Panc1 (cell line): ENCODE data around the gene VCX3B. TPM values are rescaled to one million over a fixed set of nuclear protein-coding genes. Genes with fewer than 3 reads are reported as not detected.
"Not testable (repeated sequence)": the region's sequence is repeated elsewhere in the genome, so short reads cannot be mapped to it uniquely, and the experiment has no call there.

Source experiments
- ATAC-seq: fragments of 200-7000 bp; cut with Tn5 transposase; 2 replicates; pipeline ENCODE4 v1.9.1; 2020; ENCODE audit warnings: mild to moderate bottlenecking, moderate library complexity
- BruUV-seq: library from RNA; stranded (reverse); fragments of 400-500 nt; replicated peaks from 2 replicates; lab custom pipeline; 2021; lab: Mats Ljungman, UMichigan
- CTCF ChIA-PET: fragments of 300-600 bp; sonication (Branson Sonifier 250); formaldehyde crosslinking; loops from one replicate; lab custom pipeline; 2022; ENCODE audit warnings: antibody characterized with exemption; lab: Charles Lee
- POLR2A ChIA-PET: fragments of 300-600 bp; sonication (Branson Sonifier 250); formaldehyde crosslinking; loops from one replicate; lab custom pipeline; 2022; ENCODE audit warnings: antibody characterized with exemption; lab: Charles Lee
- DNase-seq: peaks from one replicate; pipeline ENCODE4 v3.0.0-alpha.2; 2010; ENCODE audit warnings: low read depth, low spot score
- H3K27ac ChIP-seq: 2 replicates; pipeline ENCODE4 v1.5.1; 2011; ENCODE audit warnings: mild to moderate bottlenecking, low read length, inconsistent platforms
- H3K27me3 ChIP-seq: fragments of 200-500 bp; sonication (Bioruptor generic); 2 replicates; pipeline ENCODE4 v1.6.0; 2014; ENCODE audit warnings: low read length, inconsistent platforms; ENCODE audit not compliant: control insufficient read depth, insufficient read depth
- H3K36me3 ChIP-seq: fragments of 200-500 bp; sonication (Bioruptor generic); 2 replicates; pipeline ENCODE4 v1.5.1; 2014; ENCODE audit warnings: inconsistent platforms, mild to moderate bottlenecking, low read length, moderate library complexity; ENCODE audit not compliant: control insufficient read depth, insufficient read depth
- H3K4me1 ChIP-seq: 2 replicates; pipeline ENCODE4 v1.5.1; 2011; ENCODE audit warnings: inconsistent platforms, mild to moderate bottlenecking, low read length, moderate library complexity; ENCODE audit not compliant: control insufficient read depth, insufficient read depth
- H3K4me3 ChIP-seq, 2 experiments: 2 replicates each; pipeline ENCODE4 v1.5.1; 2011 to 2012; ENCODE audit warnings: low read depth in 2 of 2, low read length in 2 of 2, mild to moderate bottlenecking in 2 of 2, inconsistent platforms in 1 of 2, moderate library complexity in 1 of 2
- H3K9me3 ChIP-seq: fragments of 200-500 bp; sonication (Bioruptor generic); 2 replicates; pipeline ENCODE4 v1.5.1; 2014; ENCODE audit warnings: low read depth, mild to moderate bottlenecking, inconsistent platforms, low read length, moderate library complexity; ENCODE audit not compliant: control insufficient read depth, insufficient read depth
- POLR2AphosphoS5 ChIP-seq: IDR thresholded peaks from 2 replicates; pipeline ENCODE4 v1.6.1; 2012; ENCODE audit warnings: mild to moderate bottlenecking, low read depth, low read length, moderate library complexity
- REST ChIP-seq, 2 experiments: IDR thresholded peaks; 2 replicates each; pipeline ENCODE4 v1.6.1; 2011 to 2012; ENCODE audit warnings: low read depth in 2 of 2, control low read depth in 1 of 2, low read length in 1 of 2, mild to moderate bottlenecking in 1 of 2, moderate library complexity in 1 of 2; ENCODE audit not compliant: insufficient read depth in 1 of 2
- SIN3A ChIP-seq: IDR thresholded peaks from 2 replicates; pipeline ENCODE4 v1.6.1; 2012; ENCODE audit warnings: low read depth, mild to moderate bottlenecking, low read length, moderate library complexity, borderline replicate concordance; ENCODE audit not compliant: insufficient read depth
- TCF7L2 ChIP-seq: IDR thresholded peaks from 2 replicates; pipeline ENCODE4 v1.6.1; 2011; ENCODE audit warnings: mild to moderate bottlenecking, low read depth, low read length, inconsistent platforms
- in situ Hi-C: cut with HindIII; loops from 2 replicates; pipeline ENCODE4 v1.10.0; 2016; ENCODE audit warnings: low sequenced_read_pairs, low pct_unique_long_range_greater_than_20kb
- intact Hi-C: fragments of 100-400 bp; cut with micrococcal nuclease; formaldehyde crosslinking; loops from one replicate; pipeline ENCODE4 v1.10.0; 2022; ENCODE audit not compliant: unreplicated experiment
- total RNA-seq: library from RNA; stranded (reverse); gene quantifications from one replicate; pipeline ENCODE4 v1.2.1, GENCODE V29; 2021; ENCODE audit not compliant: unreplicated experiment
- TF ChIP-seq, protein P1 (sequence below): fragments of 450-650 bp; IDR thresholded peaks from 2 replicates; pipeline ENCODE4 v1.5.1; 2017; ENCODE audit warnings: mild to moderate bottlenecking

The VCX3B gene
- total RNA-seq, 1 experiment from 2014 or later = not detected

DNA sequence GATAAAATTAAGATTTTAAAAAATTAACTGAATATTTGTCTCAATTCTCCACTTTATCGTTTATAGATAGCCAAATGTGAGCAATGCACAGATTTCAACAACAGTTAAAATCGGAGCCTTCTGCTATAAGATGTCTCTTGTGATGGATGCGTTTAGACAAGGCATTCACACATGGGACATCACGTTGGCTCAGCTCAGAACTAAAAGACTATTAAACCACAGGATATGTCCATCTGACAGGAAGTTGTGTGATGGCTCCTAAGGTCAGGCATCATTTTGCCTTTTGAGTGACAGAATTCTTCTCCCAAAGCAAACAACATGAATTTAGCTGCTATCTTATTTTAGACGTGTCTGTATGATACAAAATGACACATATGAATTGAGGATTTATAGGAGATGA lies 17.3 kb upstream of the VCX3B start:
- intact Hi-C loops (no loop called here), in situ Hi-C loops (no loop called here)
- DNase-seq = no peak
- Histone ChIP-seq H3K27ac (no peak overlapping the region), H3K36me3 (no peaks in the 10 kb centered on the region), H3K4me1 (no peaks in the 10 kb centered on the region), H3K4me3 (no peak overlapping the region), H3K9me3 (no peaks in the 10 kb centered on the region), H3K27me3 (no peaks in the 10 kb centered on the region)
- POLR2A ChIA-PET = no interaction called here
- CTCF ChIA-PET = no interaction called here
- BruUV-seq = no TSS peak
- no peak for TF ChIP-seq POLR2AphosphoS5
- TF ChIP-seq REST (IDR thresholded peaks at IDR 0.05; ENCODE audit: insufficient read depth in 1 of 2, low read depth in 2 of 2, low read length in 1 of 2) = no peak
- no peak for TF ChIP-seq SIN3A
- TF ChIP-seq, protein P1, sequence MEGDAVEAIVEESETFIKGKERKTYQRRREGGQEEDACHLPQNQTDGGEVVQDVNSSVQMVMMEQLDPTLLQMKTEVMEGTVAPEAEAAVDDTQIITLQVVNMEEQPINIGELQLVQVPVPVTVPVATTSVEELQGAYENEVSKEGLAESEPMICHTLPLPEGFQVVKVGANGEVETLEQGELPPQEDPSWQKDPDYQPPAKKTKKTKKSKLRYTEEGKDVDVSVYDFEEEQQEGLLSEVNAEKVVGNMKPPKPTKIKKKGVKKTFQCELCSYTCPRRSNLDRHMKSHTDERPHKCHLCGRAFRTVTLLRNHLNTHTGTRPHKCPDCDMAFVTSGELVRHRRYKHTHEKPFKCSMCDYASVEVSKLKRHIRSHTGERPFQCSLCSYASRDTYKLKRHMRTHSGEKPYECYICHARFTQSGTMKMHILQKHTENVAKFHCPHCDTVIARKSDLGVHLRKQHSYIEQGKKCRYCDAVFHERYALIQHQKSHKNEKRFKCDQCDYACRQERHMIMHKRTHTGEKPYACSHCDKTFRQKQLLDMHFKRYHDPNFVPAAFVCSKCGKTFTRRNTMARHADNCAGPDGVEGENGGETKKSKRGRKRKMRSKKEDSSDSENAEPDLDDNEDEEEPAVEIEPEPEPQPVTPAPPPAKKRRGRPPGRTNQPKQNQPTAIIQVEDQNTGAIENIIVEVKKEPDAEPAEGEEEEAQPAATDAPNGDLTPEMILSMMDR = no peak
- TF ChIP-seq TCF7L2 = no peak
- no peak for ATAC-seq

DNA sequence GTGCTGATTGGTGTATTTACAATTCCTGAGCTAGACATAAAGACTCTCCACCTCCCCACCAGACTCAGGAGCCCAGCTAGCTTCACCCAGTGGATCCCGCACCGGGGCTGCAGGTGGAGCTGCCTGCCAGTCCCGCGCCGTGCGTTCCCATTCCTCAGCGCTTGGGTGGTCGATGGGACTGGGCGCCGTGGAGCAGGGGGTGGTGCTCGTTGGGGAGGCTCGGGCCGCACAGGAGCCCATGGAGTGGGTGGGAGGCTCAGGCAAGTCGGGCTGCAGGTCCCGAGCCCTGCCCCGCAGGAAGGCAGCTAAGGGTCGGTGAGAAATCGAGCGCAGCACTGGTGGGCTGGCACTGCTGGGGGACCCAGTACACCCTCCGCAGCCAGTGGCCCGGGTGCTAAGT lies 12.3 kb upstream of the VCX3B start:
- DNase-seq, H3K27ac ChIP-seq, H3K4me3 ChIP-seq, in situ Hi-C loops, H3K27me3 ChIP-seq, intact Hi-C loops, H3K36me3 ChIP-seq, BruUV-seq, H3K9me3 ChIP-seq, ATAC-seq, POLR2A ChIA-PET, H3K4me1 ChIP-seq, CTCF ChIA-PET: not testable (repeated sequence)

GRCh38 chrX:8453611-8454010 lies 11.0 kb upstream of the VCX3B start:
- CTCF ChIA-PET = no interaction called here
- POLR2A ChIA-PET = no interaction called here
- intact Hi-C loops (no loop called here), in situ Hi-C loops (no loop called here)
- BruUV-seq = no TSS peak
- TF ChIP-seq POLR2AphosphoS5 (no peak), SIN3A (no peak), REST (IDR thresholded peaks at IDR 0.05; ENCODE audit: insufficient read depth in 1 of 2, low read depth in 2 of 2, low read length in 1 of 2) (no peak)
- TF ChIP-seq, protein P1 = no peak
- no peaks in the 10 kb centered on the region for H3K9me3 ChIP-seq
- H3K4me3 ChIP-seq = no peak overlapping the region
- no peaks in the 10 kb centered on the region for H3K4me1 ChIP-seq
- no peak for DNase-seq
- H3K36me3 ChIP-seq = no peaks in the 10 kb centered on the region
- no peaks in the 10 kb centered on the region for H3K27me3 ChIP-seq
- H3K27ac ChIP-seq = no peak overlapping the region
- no peak for ATAC-seq
